Measurements from ENCODE around the gene DDRGK1.

DNA sequence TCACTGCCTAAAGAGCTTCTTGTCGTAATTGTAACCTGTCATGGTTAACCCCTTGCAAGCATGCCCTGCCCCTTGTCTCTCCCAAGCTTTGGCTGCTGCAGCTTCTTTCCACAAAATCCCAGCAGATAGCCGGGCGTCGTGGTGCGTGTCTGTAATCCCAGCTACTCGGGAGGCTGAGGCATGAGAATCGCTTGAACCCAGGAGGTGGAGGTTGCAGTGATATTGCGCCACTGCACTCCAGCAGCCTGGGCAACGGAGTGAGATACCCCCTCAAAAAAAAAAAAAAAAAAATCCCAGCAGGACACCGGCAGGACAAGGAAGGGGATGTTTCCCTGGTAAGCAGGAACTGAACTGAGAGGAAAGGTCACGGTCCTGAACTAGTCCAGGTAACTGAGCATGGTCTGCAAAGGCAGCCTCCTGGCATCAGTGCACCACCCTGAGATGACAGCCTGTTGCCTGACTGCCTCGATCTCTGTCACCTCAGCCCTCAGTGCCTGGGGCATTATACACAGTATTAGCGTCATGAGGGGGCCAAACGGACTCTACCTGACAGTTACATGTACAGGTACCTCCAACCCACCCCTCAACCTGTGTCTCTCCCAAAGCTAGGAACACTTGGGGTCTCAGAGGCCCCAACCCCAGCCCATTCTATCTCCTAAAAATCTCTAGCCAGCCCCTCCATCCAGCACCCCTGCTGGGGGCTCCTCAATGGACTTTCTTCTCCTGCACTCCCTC, 32.9 kb downstream of the DDRGK1 start:
- TF ChIP-seq GATA3 (IDR thresholded peaks at IDR 0.05; ENCODE audit: low read depth, low read length), result no peak
- TF ChIP-seq GATA2 (IDR thresholded peaks at IDR 0.05; ENCODE audit: low read depth, low read length), result no peak
